IgD-negative memory B cell (primary cell): ENCODE data around the gene CANX. TPM values are rescaled to one million over a fixed set of nuclear protein-coding genes. Genes with fewer than 3 reads are reported as not detected.
A peak's percentile ranks its signal among the peaks of the same experiment; 100 is the strongest.
"Not testable (repeated sequence)": the region's sequence is repeated elsewhere in the genome, so short reads cannot be mapped to it uniquely, and the experiment has no call there.

Source experiments
- H3K27ac Mint-ChIP-seq, 3 donors: one replicate each; pipeline ENCODE4 v1.8.0; 2020 to 2022; ENCODE audit warnings: mild to moderate bottlenecking in 3 of 3, mixed read lengths in 3 of 3, moderate library complexity in 1 of 3
- H3K27me3 Mint-ChIP-seq: one replicate; pipeline ENCODE4 v1.8.0; 2021; ENCODE audit warnings: mixed read lengths
- H3K36me3 Mint-ChIP-seq: one replicate; pipeline ENCODE4 v1.8.0; 2020; ENCODE audit warnings: mild to moderate bottlenecking, mixed read lengths
- H3K4me1 Mint-ChIP-seq, 3 donors: one replicate each; pipeline ENCODE4 v1.8.0; 2020 to 2022; ENCODE audit warnings: mixed read lengths in 3 of 3, mild to moderate bottlenecking in 1 of 3
- H3K4me3 Mint-ChIP-seq, 4 donors: one replicate each; pipeline ENCODE4 v1.8.0; 2020 to 2022; ENCODE audit warnings: mild to moderate bottlenecking in 4 of 4, mixed read lengths in 4 of 4, moderate library complexity in 3 of 4
- H3K9me3 Mint-ChIP-seq, 3 donors: one replicate each; pipeline ENCODE4 v1.8.0; 2020 to 2021; ENCODE audit warnings: mixed read lengths in 3 of 3, mild to moderate bottlenecking in 1 of 3
- polyA plus RNA-seq: library from polyadenylated mRNA; unstranded; fragments of 300-500 nt; fragmentation: Illumina TruSeq; gene quantifications from one replicate; pipeline ENCODE4 v1.2.3, GENCODE V29; 2021

The CANX gene
- 147 TPM for polyA plus RNA-seq

DNA sequence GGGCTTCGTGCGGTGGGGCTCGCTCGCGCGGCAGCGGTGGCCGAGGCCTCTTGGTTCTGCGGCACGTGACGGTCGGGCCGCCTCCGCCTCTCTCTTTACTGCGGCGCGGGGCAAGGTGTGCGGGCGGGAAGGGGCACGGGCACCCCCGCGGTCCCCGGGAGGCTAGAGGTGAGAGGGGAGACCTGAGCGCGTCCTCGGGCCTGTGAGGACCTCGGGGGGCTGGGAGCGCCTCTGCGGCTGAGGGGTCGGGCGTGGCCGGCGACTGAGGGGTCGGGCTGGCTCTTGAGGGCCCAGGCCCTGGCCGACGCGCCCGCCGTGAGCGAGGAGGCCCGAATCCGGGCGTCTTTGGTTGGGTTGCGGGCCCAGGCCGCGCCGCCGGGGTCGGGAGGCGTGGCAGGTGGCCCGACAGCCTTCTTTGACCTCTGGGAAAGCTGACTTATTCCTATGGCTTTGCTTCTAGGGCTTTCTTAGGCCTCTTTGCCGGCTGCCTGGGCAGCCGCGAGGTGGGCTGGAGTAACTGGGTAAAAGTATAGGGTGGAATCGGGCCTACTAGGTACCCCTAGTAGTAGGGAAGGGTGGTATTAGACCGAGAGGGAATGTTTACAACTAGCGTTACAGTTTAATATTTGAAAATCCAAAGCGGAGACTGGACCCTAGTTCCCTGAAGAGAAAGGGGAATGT is at the start of gene CANX:
TSS of gene CANX (plus strand) at position 33 of the 681 bp plus-strand sequence. CDS start 6,715 bp downstream, outside the sequence.
- Mint-ChIP-seq H3K9me3 (no peaks in the 10 kb centered on the region), H3K27me3 (no peaks in the 10 kb centered on the region), H3K27ac (peak within 1 kb of the TSS; percentile 96 to 99 (median 99)), H3K4me3 (peak within 1 kb of the TSS; percentile 94 to 99 (median 98)), H3K4me1 (peaks cover 34 to 35% (median 35%) of the 10 kb centered on the region in 3 donors), H3K36me3 (peaks cover 6% of the 10 kb centered on the region)

GRCh38 chr5:179649166-179649703 is 49.5 kb upstream of the CANX start:
- not testable (repeated sequence) for H3K4me3 Mint-ChIP-seq, H3K9me3 Mint-ChIP-seq, H3K27me3 Mint-ChIP-seq, H3K4me1 Mint-ChIP-seq, H3K27ac Mint-ChIP-seq, H3K36me3 Mint-ChIP-seq

DNA sequence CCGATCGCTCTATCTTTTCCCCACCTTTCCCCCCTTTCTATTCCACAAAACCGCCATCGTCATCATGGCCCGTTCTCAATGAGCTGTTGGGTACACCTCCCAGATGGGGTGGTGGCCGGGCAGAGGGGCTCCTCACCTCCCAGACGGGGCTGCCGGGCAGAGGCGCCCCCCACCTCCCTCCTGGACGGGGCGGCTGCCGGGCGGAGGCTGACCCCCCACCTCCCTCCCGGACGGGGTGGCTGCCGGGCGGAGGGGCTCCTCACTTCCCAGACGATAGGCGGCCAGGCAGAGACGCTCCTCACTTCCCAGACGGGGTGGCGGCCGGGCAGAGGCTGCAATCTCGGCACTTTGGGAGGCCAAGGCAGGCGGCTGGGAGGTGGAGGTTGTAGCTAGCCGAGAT is 48.5 kb upstream of the CANX start:
- H3K36me3 Mint-ChIP-seq, H3K27ac Mint-ChIP-seq, H3K4me3 Mint-ChIP-seq, H3K4me1 Mint-ChIP-seq, H3K9me3 Mint-ChIP-seq, H3K27me3 Mint-ChIP-seq: not testable (repeated sequence)

DNA sequence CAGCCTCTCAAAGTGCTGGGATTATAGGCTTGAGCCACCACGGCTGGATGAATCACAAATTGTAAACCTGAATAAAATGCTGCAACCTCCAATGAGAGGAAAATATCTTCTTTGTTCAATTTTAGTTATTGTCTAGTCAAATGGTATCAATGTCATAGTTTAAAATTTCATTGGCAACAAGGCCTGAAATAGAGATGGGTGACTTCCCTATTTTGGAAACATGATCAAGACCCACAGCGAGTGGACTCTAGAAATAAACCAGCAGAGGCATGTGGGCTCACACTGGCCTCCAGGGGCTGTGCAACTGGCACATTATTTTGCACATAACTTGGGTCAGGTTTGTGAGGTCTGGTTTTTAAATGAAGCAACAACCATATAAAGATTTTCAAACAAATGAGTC is 45.6 kb upstream of the CANX start:
- not testable (repeated sequence) for H3K9me3 Mint-ChIP-seq, H3K4me1 Mint-ChIP-seq, H3K4me3 Mint-ChIP-seq, H3K27me3 Mint-ChIP-seq, H3K27ac Mint-ChIP-seq, H3K36me3 Mint-ChIP-seq

DNA sequence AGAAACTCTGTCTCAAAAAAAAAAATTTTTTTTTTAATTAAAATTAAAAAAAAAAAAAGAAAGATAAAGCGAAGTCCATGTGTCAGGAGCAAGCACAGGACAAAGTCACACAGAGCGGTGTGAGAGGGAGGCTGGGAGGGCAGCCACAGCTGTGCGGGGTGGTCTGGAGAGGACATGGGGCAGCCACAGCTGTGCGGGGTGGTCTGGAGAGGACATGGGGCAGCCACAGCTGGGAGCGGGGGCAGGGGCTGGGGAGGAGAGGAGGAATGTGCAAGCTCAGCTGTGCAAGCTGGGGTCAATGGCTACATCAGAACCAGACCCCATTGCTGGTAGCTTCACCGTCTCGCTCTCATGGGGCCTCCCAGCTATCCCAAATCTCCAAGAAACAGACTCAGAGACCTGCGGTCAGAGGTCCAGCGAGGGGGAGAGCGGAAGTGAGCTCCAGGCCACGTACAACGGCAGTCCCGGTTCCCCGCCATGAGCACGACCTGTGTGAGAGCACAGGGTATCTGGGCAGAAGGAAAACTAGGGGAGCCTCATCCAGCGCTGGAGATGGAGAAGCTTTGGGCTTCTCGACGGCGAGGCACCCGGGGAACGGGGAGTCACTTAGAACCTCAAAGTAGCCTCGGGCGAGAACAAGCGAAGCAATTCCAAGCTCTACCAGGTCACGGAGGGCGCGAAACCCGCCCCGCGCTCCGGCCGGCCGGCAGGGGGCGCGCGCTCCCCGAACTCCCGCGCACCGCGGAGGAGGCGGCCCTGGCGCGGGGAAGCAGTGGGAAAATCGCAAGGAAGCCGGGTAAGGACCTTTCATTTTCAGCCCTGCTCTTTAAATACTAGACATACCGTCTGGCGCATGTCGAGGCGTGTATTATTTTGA is 41.2 kb upstream of the CANX start:
- not testable (repeated sequence) for H3K4me3 Mint-ChIP-seq, H3K9me3 Mint-ChIP-seq, H3K4me1 Mint-ChIP-seq, H3K27ac Mint-ChIP-seq, H3K36me3 Mint-ChIP-seq, H3K27me3 Mint-ChIP-seq

- not testable (repeated sequence) for H3K4me1 Mint-ChIP-seq, H3K9me3 Mint-ChIP-seq, H3K27me3 Mint-ChIP-seq, H3K36me3 Mint-ChIP-seq
- Mint-ChIP-seq H3K27ac (peak overlapping the region in 1 of 3 donors; percentile 54), H3K4me3 (peak overlapping the region; percentile 57 to 84 (median 63))
Observed at GRCh38 chr5:179658179-179658856, 40.4 kb upstream of the CANX start.

GRCh38 chr5:179661647-179662046 is 37.1 kb upstream of the CANX start:
- H3K4me1 Mint-ChIP-seq, H3K27me3 Mint-ChIP-seq, H3K36me3 Mint-ChIP-seq, H3K4me3 Mint-ChIP-seq, H3K9me3 Mint-ChIP-seq, H3K27ac Mint-ChIP-seq: not testable (repeated sequence)

- no peak overlapping the region for H3K4me3 Mint-ChIP-seq
- peaks cover 0 to 3% (median 0%) of the 10 kb centered on the region in 3 donors for H3K4me1 Mint-ChIP-seq
- no peaks in the 10 kb centered on the region for H3K9me3 Mint-ChIP-seq
- peaks cover 2% of the 10 kb centered on the region for H3K36me3 Mint-ChIP-seq
- peaks cover 3% of the 10 kb centered on the region for H3K27me3 Mint-ChIP-seq
- H3K27ac Mint-ChIP-seq: no peak overlapping the region
Observed at GRCh38 chr5:179668391-179668790, 30.4 kb upstream of the CANX start.

DNA sequence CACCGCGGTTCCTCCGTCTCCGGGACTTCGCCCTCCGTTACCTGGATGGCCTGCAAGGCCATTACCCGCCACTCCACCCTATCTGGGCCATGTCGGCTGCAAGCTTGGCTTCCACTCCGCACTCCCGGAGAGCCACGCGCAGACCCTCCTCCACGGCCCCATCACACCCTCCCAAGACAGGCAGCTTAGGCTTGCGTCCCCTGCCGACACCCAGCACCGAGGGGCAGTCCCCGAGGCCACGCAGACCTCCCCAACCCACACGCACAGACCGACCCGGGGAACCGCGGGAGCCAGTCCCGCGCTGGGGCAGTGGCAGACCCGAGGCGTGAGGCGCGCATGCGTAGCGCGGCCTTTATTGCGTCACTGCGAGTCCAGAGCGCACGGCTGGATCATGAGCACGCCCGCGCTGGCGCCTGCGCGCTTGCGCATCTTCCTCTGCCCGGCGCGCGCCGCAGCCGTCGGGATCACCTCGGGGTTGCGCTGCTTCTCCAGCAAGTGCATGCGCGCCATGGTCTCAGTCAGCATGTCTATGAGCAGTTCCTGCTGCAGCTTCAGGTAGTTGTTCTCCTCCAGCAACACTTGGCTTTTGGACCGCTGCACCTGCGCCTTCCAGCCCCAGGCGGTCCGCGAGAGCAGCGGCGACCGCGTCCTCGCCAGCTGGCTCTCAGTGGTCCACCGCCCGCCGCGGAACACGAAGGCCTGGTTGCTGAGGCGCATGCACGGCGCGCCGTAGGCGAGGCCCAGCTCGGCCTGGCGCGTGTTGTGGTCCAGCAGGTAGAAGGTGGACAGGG is 20.3 kb upstream of the CANX start:
- no peaks in the 10 kb centered on the region for H3K9me3 Mint-ChIP-seq
- peaks cover 1% of the 10 kb centered on the region for H3K36me3 Mint-ChIP-seq
- H3K4me1 Mint-ChIP-seq: peaks cover 11 to 19% (median 14%) of the 10 kb centered on the region in 3 donors
- H3K27ac Mint-ChIP-seq: peak overlapping the region; percentile 91 to 96 (median 96)
- H3K4me3 Mint-ChIP-seq: peak overlapping the region; percentile 93 to 99 (median 97)
- no peaks in the 10 kb centered on the region for H3K27me3 Mint-ChIP-seq

GRCh38 chr5:179679014-179679674 is 19.6 kb upstream of the CANX start:
- Mint-ChIP-seq H3K36me3 (peaks cover 1% of the 10 kb centered on the region), H3K4me3 (peak overlapping the region; percentile 93 to 99 (median 97)), H3K9me3 (no peaks in the 10 kb centered on the region), H3K27me3 (no peaks in the 10 kb centered on the region), H3K4me1 (peaks cover 11 to 19% (median 14%) of the 10 kb centered on the region in 3 donors), H3K27ac (peak overlapping the region; percentile 89 to 96 (median 91))

GRCh38 chr5:179680014-179680779 is 18.6 kb upstream of the CANX start:
- Mint-ChIP-seq H3K36me3 (peaks cover 1% of the 10 kb centered on the region), H3K4me3 (peak overlapping the region; percentile 7 to 87 (median 64)), H3K27ac (peak overlapping the region in 2 of 3 donors; percentile 60), H3K9me3 (no peaks in the 10 kb centered on the region), H3K27me3 (no peaks in the 10 kb centered on the region), H3K4me1 (peaks cover 11 to 17% (median 14%) of the 10 kb centered on the region in 3 donors)

- Mint-ChIP-seq H3K27me3 (no peaks in the 10 kb centered on the region), H3K9me3 (no peaks in the 10 kb centered on the region), H3K27ac (peak within 1 kb of the TSS; percentile 53 to 60 (median 60)), H3K36me3 (peaks cover 1% of the 10 kb centered on the region), H3K4me3 (peak within 1 kb of the TSS; percentile 31 to 87 (median 64)), H3K4me1 (peaks cover 9 to 17% (median 14%) of the 10 kb centered on the region in 3 donors)
Observed at GRCh38 chr5:179680780-179681401, 17.9 kb upstream of the CANX start, which contains the start of gene CBY3. CBY3 (minus strand) TSS chr5:179681034; CDS start chr5:179680918, 116 bp downstream.

- not testable (repeated sequence) for H3K36me3 Mint-ChIP-seq, H3K4me3 Mint-ChIP-seq, H3K27ac Mint-ChIP-seq, H3K9me3 Mint-ChIP-seq, H3K4me1 Mint-ChIP-seq, H3K27me3 Mint-ChIP-seq
Observed at GRCh38 chr5:179689212-179689611, 9.6 kb upstream of the CANX start.
